IPS DF 4.7 (cell line): Measurements from ENCODE around the gene KRTAP5-2.
"Not testable (repeated sequence)": the region's sequence is repeated elsewhere in the genome, so short reads cannot be mapped to it uniquely, and the experiment has no call there.

Experiments used
- DNase-seq: peaks from one replicate; pipeline ENCODE4 v3.0.0-alpha.2; 2013; ENCODE audit warnings: low spot score; ENCODE audit errors: extremely low read depth

Gene KRTAP5-2

GRCh38 chr11:1592628-1593027 lies 5.5 kb downstream of the KRTAP5-2 start:
- DNase-seq: no peak

GRCh38 chr11:1589996-1590395 lies 8.1 kb downstream of the KRTAP5-2 start:
- DNase-seq: no peak

GRCh38 chr11:1589191-1589963 lies 8.7 kb downstream of the KRTAP5-2 start:
- not testable (repeated sequence) for DNase-seq

GRCh38 chr11:1586699-1587098 lies 11.4 kb downstream of the KRTAP5-2 start:
- no peak for DNase-seq

GRCh38 chr11:1584661-1585370 lies 13.3 kb downstream of the KRTAP5-2 start, which contains the start of gene KRTAP5-1:
TSS of gene KRTAP5-1 (minus strand) at chr11:1585283. CDS start at chr11:1585249, 34 bp downstream.
- DNase-seq: not testable (repeated sequence)

GRCh38 chr11:1582909-1583308 lies 15.2 kb downstream of the KRTAP5-2 start:
- DNase-seq: not testable (repeated sequence)

GRCh38 chr11:1581976-1582375 lies 16.1 kb downstream of the KRTAP5-2 start:
- DNase-seq: no peak

GRCh38 chr11:1576825-1577224 lies 21.3 kb downstream of the KRTAP5-2 start:
- DNase-seq: no peak

- not testable (repeated sequence) for DNase-seq
These were observed 22.3 kb downstream of the KRTAP5-2 start for GRCh38 chr11:1575756-1576155.

GRCh38 chr11:1574933-1575242 lies 23.2 kb downstream of the KRTAP5-2 start:
- DNase-seq: no peak

GRCh38 chr11:1574238-1574932 lies 23.7 kb downstream of the KRTAP5-2 start:
- DNase-seq: no peak

GRCh38 chr11:1573903-1574237 lies 24.2 kb downstream of the KRTAP5-2 start:
- DNase-seq: no peak

GRCh38 chr11:1573077-1573902 lies 24.8 kb downstream of the KRTAP5-2 start:
- DNase-seq: no peak

GRCh38 chr11:1572197-1573076 lies 25.7 kb downstream of the KRTAP5-2 start, which contains the start of gene DUSP8:
TSS of gene DUSP8 (minus strand) at chr11:1572271. CDS start at chr11:1565826, 6,445 bp downstream.
- DNase-seq: no peak

- DNase-seq: no peak
These were observed 26.3 kb downstream of the KRTAP5-2 start for GRCh38 chr11:1571760-1572196.

- no peak for DNase-seq
These were observed 27.0 kb downstream of the KRTAP5-2 start for GRCh38 chr11:1570896-1571759.

GRCh38 chr11:1570531-1570895 lies 27.6 kb downstream of the KRTAP5-2 start:
- DNase-seq: no peak

GRCh38 chr11:1570001-1570453 lies 28.1 kb downstream of the KRTAP5-2 start:
- no peak for DNase-seq

- DNase-seq: no peak
These were observed 28.8 kb downstream of the KRTAP5-2 start for GRCh38 chr11:1569251-1569780.
